Activated CD4-positive, alpha-beta memory T cell treated with anti-CD3 and anti-CD28 coated beads, Interleukin-2, amount 10 ng/mL, durations not matched to agents 7 days and 5 days (primary cell): ENCODE results near the gene ADM5. TPM values are rescaled to one million over a fixed set of nuclear protein-coding genes. Genes with fewer than 3 reads are reported as not detected.
A peak's percentile ranks its signal among the peaks of the same experiment; 100 is the strongest.

ENCODE experiments used
- CTCF ChIA-PET: fragments of 350-600 bp; sonication (Branson Sonifier 250); formaldehyde crosslinking; loops from one replicate; lab custom pipeline; 2021; ENCODE audit warnings: antibody characterized with exemption, inconsistent platforms; lab: Charles Lee
- POLR2A ChIA-PET: fragments of 350-600 bp; sonication (Branson Sonifier 250); formaldehyde crosslinking; loops from one replicate; lab custom pipeline; 2021; ENCODE audit warnings: antibody characterized with exemption; lab: Charles Lee
- DNase-seq: peaks from one replicate; pipeline ENCODE4 v3.0.0-alpha.2; 2020
- H3K27ac Mint-ChIP-seq: one replicate; pipeline ENCODE4 v1.8.0; 2021; ENCODE audit warnings: mild to moderate bottlenecking, mixed read lengths
- H3K27me3 Mint-ChIP-seq: one replicate; pipeline ENCODE4 v1.8.0; 2021; ENCODE audit warnings: mixed read lengths
- H3K36me3 Mint-ChIP-seq: one replicate; pipeline ENCODE4 v1.8.0; 2021; ENCODE audit warnings: low read depth, mixed read lengths
- H3K4me1 Mint-ChIP-seq: one replicate; pipeline ENCODE4 v1.8.0; 2021; ENCODE audit warnings: mixed read lengths
- H3K4me3 Mint-ChIP-seq: one replicate; pipeline ENCODE4 v1.8.0; 2021; ENCODE audit warnings: mild to moderate bottlenecking, mixed read lengths
- H3K9me3 Mint-ChIP-seq: one replicate; pipeline ENCODE4 v1.8.0; 2021; ENCODE audit warnings: mixed read lengths
- total RNA-seq, 2 experiments: library from RNA; stranded (reverse); gene quantifications; one replicate each; pipeline ENCODE4 v1.2.3, GENCODE V29; 2021

Gene ADM5
- total RNA-seq, 2 experiments from 2014 or later, result 2.6 to 2.9 TPM

DNA sequence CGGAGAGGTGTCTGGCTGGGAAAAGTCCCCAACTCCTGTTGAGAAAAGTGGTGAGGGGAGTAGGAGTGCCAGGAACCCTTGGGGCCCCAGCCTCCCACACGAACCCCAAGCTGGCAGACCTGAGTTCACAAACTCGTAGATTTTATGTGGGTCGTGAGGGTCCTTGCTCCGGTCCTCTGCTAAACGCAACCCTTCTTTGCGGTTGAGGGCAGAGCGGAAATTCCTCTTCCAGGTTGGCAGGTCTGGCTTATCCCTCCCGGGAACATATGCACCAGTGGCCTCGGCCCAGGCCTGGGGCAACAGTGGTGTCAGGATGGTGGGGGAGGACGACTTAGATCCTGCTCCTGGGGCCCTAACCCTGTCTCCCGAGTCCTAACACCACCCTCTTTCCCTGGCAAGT, 26.2 kb upstream of the ADM5 start:
- CTCF ChIA-PET, result interaction anchor here (0.9 to 2.7 kb wide), 5 partner anchors 8 to 54 kb away, joined by 3 to 26 read pairs (median 5); partner anchors contain the start of gene PRMT1
- Mint-ChIP-seq H3K4me1 (peaks cover 35% of the 10 kb centered on the region), H3K4me3 (peak overlapping the region; percentile 96), H3K27ac (peak overlapping the region; percentile 93), H3K9me3 (no peaks in the 10 kb centered on the region), H3K27me3 (no peaks in the 10 kb centered on the region), H3K36me3 (peaks cover 44% of the 10 kb centered on the region)
- DNase-seq, result no peak
- POLR2A ChIA-PET, result interaction anchor here (0.6 to 7.5 kb wide), 10 partner anchors 8 to 167 kb away, joined by 3 to 91 read pairs (median 4); partner anchors contain the start of genes PRMT1, RPS11, RRAS and SCAF1

DNA sequence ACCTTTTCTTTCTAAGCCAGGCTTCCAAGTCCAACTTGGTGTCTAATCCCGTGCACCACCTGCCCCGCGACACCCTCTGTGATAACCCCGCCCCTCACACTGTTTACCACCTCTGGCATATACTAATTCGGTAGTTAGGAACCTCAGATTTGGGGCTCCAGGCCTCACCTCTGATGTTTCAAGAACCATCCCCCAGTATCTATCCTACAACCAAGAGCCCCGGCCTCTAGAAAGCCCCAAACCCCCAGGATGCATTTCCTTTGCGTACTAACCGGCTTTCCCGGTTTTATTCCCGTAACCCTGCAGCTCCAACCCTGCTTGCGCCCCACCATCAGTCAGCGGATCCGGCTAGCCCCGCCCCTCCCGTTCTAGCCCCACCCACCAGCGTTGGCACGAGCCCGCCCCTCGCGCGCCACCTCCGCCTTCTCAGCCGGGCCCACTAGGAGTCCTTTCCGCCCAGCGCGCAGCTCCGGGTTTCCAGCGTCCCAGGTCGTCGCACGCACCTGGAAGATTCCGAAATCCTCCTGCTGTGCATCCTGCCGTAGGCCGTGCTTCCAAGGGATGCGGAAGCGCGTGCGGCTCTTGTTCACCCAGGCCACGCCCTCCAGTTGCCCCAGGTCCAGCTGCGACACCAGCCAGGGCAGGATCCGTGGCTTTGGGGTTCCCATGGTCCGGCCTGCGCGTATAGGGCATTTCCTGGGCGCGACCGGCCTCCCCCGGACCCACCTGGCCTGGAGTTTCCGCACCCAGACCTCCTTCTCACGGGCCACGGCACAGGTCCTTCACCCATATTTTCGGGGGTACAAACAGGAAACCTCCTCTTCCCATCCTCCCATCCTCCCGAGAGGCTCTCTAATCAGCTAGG, 25.0 kb upstream of the ADM5 start:
- Mint-ChIP-seq H3K27me3 (no peaks in the 10 kb centered on the region), H3K36me3 (peaks cover 44% of the 10 kb centered on the region)

DNA sequence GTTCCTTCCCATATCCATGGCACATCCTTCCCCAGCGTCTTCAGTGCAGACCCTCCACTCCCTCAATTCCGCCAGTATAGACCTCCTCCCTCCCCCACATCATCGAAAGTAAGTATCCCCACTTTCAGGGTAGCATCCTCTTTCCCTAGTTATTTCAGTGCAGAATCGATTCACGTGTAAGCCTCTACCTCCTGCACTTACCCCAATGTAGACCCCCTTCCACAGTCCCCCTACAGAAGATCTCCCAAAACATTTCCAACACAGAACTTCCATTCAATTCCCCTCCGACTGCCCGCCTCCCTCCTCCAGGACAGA, 24.4 kb upstream of the ADM5 start:
- Mint-ChIP-seq H3K4me3 (peak overlapping the region; percentile 96), H3K9me3 (no peaks in the 10 kb centered on the region), H3K36me3 (peaks cover 44% of the 10 kb centered on the region), H3K27me3 (no peaks in the 10 kb centered on the region), H3K27ac (peak overlapping the region; percentile 93), H3K4me1 (peaks cover 38% of the 10 kb centered on the region)
- POLR2A ChIA-PET, result interaction anchor here (0.6 to 7.5 kb wide), 17 partner anchors 8 to 273 kb away, joined by 3 to 91 read pairs (median 5); partner anchors contain the start of genes AKT1S1, NOSIP, PRMT1 and PRR12
- DNase-seq, result no peak
- CTCF ChIA-PET, result interaction anchor here (0.6 to 2.7 kb wide), 7 partner anchors 8 to 162 kb away, joined by 3 to 26 read pairs (median 6); partner anchors contain the start of genes PRMT1 and RRAS

More for the DNA sequence above, 25.0 kb upstream of the ADM5 start:
- ChIA-PET CTCF (interaction anchor here (0.6 to 2.7 kb wide), 10 partner anchors 8 to 161 kb away, joined by 3 to 26 read pairs (median 4); partner anchors contain the start of genes PRMT1 and RRAS), POLR2A (interaction anchor here (0.6 to 7.5 kb wide), 20 partner anchors 7 to 272 kb away, joined by 3 to 91 read pairs (median 4); partner anchors contain the start of genes AKT1S1, NOSIP, PRMT1 and PRRG2)
- H3K9me3 Mint-ChIP-seq, result no peaks in the 10 kb centered on the region
- peak; percentile 93 for DNase-seq
- peak overlapping the region; percentile 96 for H3K4me3 Mint-ChIP-seq
- peaks cover 35% of the 10 kb centered on the region for H3K4me1 Mint-ChIP-seq
- peak overlapping the region; percentile 93 for H3K27ac Mint-ChIP-seq

DNA sequence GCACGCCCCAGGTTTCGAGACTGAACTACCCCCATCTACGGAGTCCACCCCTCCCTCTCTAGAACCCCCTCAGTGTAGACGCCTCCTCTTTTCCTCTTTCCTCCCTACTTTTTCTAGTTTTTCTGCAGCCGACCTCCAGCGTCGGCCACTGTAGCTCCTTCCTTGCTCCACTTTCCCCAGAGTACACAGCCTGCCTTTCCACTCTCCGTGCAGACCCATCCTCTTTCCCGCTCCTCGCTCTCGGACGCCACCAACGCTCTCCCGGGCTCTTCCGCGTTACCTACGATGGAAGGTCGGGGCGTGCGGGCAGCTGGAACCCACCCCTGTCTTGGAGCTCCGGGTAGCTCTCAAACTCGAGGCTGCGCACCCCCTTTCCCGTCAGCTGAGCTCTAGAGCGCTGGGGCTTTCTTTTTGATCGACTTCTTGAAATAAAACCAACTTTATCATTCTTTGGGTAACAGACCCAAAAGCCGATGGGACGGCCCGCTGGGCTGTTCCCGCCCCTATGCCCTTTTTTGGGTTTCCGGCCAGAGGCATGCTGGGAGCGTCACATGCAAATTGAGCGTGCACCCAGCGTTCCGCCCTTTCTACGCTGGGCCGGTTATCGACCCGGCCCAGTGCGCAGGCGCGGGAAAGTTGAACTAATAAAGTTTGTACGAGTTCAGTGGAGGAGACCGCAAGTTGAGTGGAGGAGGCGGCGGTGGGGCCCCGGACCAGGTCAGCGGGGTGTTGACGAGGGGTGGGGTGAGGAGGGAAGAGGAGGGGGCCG, 23.9 kb upstream of the ADM5 start, which contains the start of the genes BCL2L12 and IRF3:
TSS of gene BCL2L12 (plus strand) at position 583 of the 769 bp plus-strand sequence. CDS start 760 bp downstream, outside the sequence.
TSS of gene IRF3 (minus strand) at position 507 of the 769 bp plus-strand sequence. CDS start 1,019 bp downstream, outside the sequence.
- POLR2A ChIA-PET, result interaction anchor here (0.6 to 7.5 kb wide), 14 partner anchors 8 to 274 kb away, joined by 3 to 91 read pairs (median 4); partner anchors contain the start of genes AKT1S1, NOSIP, PRMT1 and PRR12
- H3K4me1 Mint-ChIP-seq, result peaks cover 38% of the 10 kb centered on the region
- H3K36me3 Mint-ChIP-seq, result peaks cover 38% of the 10 kb centered on the region
- H3K9me3 Mint-ChIP-seq, result no peaks in the 10 kb centered on the region
- CTCF ChIA-PET, result interaction anchor here (0.7 to 2.7 kb wide), 3 partner anchors 11 to 96 kb away, joined by 3 to 26 read pairs (median 6); partner anchors contain the start of gene PRMT1
- H3K4me3 Mint-ChIP-seq, result peak within 1 kb of the TSS; percentile 96
- peak; percentile 99 for DNase-seq
- H3K27ac Mint-ChIP-seq, result peak within 1 kb of the TSS; percentile 93
- no peaks in the 10 kb centered on the region for H3K27me3 Mint-ChIP-seq

DNA sequence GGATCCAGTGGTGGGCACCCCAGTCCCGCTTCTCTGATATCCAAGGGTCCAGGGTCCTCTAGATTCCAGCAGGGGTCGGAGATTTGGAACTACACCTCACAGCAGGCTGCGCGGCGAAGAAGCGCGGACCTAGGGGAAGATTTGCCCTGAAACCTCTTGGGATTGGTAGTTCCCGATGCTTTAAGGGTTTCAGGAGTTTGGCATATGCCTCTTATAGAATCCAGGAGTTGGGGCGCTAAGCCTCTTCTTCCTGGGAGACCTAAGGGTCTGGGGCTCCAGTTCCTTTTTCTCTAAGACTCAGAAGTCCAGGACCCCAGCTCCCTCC, 23.3 kb upstream of the ADM5 start:
- no peaks in the 10 kb centered on the region for H3K27me3 Mint-ChIP-seq
- DNase-seq, result no peak
- H3K4me3 Mint-ChIP-seq, result peak overlapping the region; percentile 96
- peaks cover 38% of the 10 kb centered on the region for H3K4me1 Mint-ChIP-seq
- ChIA-PET POLR2A (interaction anchor here (1.1 to 7.5 kb wide), 8 partner anchors 9 to 178 kb away, joined by 3 to 91 read pairs (median 5); partner anchors contain the start of genes PRMT1, PRR12, RPL13A and RRAS), CTCF (interaction anchor here (2.0 to 2.7 kb wide), 2 partner anchors 10 to 97 kb away, joined by 6 to 26 read pairs; partner anchors contain the start of gene PRMT1)
- no peaks in the 10 kb centered on the region for H3K9me3 Mint-ChIP-seq
- H3K36me3 Mint-ChIP-seq, result peaks cover 37% of the 10 kb centered on the region
- H3K27ac Mint-ChIP-seq, result peak overlapping the region; percentile 93

DNA sequence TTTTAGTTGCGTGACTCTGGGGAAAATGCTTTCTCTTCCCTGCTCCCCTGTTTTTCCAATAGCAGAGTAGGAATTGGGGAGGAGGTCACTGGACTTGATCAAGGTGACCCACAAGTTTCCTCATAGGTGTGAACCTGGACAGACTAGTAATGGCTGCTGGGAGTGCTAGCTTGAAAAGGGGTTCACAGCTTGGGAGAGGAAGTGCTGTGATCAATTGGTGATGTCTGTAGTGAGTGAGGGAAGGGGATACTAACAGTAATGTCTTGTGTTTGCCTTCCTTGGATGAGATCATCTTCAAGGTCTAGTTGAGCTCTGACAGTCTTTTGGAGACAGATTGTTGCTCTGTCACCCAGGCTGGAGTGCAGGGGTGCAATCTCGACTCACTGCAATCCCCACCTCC, 21.9 kb upstream of the ADM5 start:
- DNase-seq, result no peak
- Mint-ChIP-seq H3K36me3 (peaks cover 43% of the 10 kb centered on the region), H3K4me1 (peaks cover 44% of the 10 kb centered on the region), H3K4me3 (peak overlapping the region; percentile 96), H3K9me3 (no peaks in the 10 kb centered on the region), H3K27me3 (no peaks in the 10 kb centered on the region), H3K27ac (peak overlapping the region; percentile 68)
- ChIA-PET POLR2A (interaction anchor here (6.1 to 7.5 kb wide), 2 partner anchors 10 to 25 kb away, joined by 73 to 91 read pairs; partner anchors contain the start of genes PRMT1, RRAS and SCAF1), CTCF (interaction anchor here (1.0 kb wide), 1 partner anchor 9 kb away, joined by 4 read pairs; no protein-coding TSS in a partner anchor)

DNA sequence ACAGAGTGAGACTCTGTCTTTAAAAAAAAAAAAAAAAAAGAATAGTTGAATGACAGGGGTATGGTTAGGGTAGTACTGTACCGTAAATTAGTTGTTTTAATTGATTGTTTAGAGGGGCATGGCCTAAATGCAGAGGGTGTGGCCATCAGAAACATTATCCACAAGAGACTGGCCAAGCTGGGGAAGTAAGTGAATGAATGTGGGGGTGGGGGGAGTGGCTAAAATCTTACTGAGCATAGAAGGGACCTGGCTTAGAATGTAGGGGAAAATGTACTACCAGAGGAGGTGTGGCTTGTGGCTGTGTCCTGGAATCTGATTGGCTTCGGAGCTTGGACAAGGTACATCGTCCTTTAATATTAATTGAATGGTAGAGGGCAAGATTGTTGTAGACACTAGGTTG, 19.9 kb upstream of the ADM5 start:
- DNase-seq, result no peak
- H3K9me3 Mint-ChIP-seq, result no peaks in the 10 kb centered on the region
- peaks cover 35% of the 10 kb centered on the region for H3K36me3 Mint-ChIP-seq
- CTCF ChIA-PET, result interaction anchor here (0.8 to 1.5 kb wide), 3 partner anchors 26 to 167 kb away, joined by 3 to 4 read pairs (median 3); no protein-coding TSS in a partner anchor
- no peak overlapping the region for H3K4me3 Mint-ChIP-seq
- H3K27ac Mint-ChIP-seq, result no peak overlapping the region
- H3K4me1 Mint-ChIP-seq, result peaks cover 32% of the 10 kb centered on the region
- POLR2A ChIA-PET, result interaction anchor here (1.3 kb wide), 1 partner anchor 23 kb away, joined by 3 read pairs; no protein-coding TSS in a partner anchor
- H3K27me3 Mint-ChIP-seq, result no peaks in the 10 kb centered on the region

DNA sequence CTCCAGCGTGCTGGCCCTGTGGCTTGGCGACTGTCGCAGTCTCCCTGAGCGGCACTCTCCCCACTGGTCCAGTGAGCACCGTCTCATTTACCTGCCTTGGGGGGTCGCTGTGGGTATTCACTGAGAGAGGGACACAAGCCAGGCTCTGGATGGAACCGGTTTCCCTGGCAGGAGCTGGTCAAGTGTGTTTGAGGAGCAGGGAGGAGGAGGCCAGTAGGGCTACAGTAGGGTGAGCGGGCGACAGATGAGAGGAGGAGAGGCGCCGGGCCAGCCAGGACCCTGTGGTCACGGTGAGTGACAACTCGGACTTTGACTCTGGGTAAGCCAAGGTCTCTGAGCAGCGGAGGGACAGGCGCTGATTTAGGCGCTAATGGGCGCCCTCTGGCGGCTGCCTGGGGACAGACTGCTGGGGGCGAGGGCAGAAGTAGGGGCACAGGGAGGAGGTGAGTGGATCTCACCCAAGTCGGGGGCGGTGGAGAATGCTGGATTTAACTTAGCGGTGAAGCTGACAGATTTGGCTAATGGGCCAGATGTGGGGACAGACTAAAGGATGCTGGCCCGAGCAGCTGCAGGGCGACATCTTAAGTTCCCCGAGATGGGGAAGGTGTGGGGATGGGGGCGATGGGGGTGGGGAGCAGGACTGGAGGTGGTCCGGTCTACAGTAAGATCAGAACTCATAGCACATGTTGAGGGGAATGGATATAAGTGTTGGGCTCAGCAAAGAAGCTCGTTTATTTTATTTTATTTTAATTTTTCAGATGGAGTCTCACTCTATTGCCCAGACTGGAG, 17.1 kb upstream of the ADM5 start:
- CTCF ChIA-PET, result interaction anchor here (0.5 to 9.1 kb wide), 22 partner anchors 8 to 220 kb away, joined by 3 to 90 read pairs (median 3); partner anchors contain the start of genes ADM5, NOSIP, PIH1D1 and RRAS
- Mint-ChIP-seq H3K4me3 (no peak overlapping the region), H3K9me3 (no peaks in the 10 kb centered on the region), H3K27ac (no peak overlapping the region), H3K4me1 (peaks cover 22% of the 10 kb centered on the region), H3K36me3 (peaks cover 22% of the 10 kb centered on the region), H3K27me3 (no peaks in the 10 kb centered on the region)
- DNase-seq, result peak; percentile 78
- POLR2A ChIA-PET, result interaction anchor here (0.8 to 2.6 kb wide), 3 partner anchors 29 to 79 kb away, joined by 4 to 6 read pairs (median 5); no protein-coding TSS in a partner anchor

DNA sequence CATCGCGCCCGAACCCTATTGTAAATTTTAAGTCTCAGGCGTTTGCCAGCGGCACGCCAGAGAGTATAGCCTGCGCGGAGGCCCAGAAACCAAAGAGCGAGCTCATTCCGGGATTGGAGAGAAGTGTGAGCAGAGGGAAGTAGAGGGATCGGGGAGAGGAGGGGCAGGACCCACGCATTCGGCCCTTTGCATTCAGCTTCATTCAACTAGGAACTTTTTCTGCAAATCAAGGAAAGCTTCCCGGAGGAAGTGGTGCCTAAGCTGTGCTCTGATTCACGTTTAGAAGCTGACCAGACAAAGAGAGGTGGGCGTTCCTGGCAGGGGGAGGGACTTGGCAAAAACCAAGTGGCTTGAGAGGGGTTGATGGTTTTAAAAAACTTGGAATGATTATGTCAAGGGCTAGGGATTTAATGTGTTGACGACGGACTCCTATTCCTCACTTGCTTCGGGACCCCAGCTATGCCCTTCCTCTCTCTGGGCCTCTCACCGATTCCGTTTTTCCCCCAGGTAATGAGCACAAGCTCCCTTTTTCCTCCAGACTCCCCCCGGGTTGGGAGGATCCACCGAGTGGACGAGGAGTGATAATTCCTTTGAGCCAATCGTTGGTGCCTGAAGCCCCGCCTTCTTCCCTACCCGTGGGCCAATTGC, 13.1 kb upstream of the ADM5 start:
- Mint-ChIP-seq H3K27ac (peak overlapping the region; percentile 89), H3K27me3 (no peaks in the 10 kb centered on the region), H3K4me1 (peaks cover 43% of the 10 kb centered on the region), H3K4me3 (peak overlapping the region; percentile 90), H3K36me3 (peaks cover 16% of the 10 kb centered on the region), H3K9me3 (no peaks in the 10 kb centered on the region)
- no peak for DNase-seq
- POLR2A ChIA-PET, result interaction anchor here (0.7 to 5.5 kb wide), 24 partner anchors 11 to 225 kb away, joined by 3 to 73 read pairs (median 5); partner anchors contain the start of genes AP2A1, BCL2L12, FLT3LG and FUZ
- CTCF ChIA-PET, result interaction anchor here (0.5 to 9.1 kb wide), 22 partner anchors 9 to 1024 kb away, joined by 3 to 90 read pairs (median 4); partner anchors contain the start of genes BCL2L12, FLT3LG, IRF3 and LIN7B

DNA sequence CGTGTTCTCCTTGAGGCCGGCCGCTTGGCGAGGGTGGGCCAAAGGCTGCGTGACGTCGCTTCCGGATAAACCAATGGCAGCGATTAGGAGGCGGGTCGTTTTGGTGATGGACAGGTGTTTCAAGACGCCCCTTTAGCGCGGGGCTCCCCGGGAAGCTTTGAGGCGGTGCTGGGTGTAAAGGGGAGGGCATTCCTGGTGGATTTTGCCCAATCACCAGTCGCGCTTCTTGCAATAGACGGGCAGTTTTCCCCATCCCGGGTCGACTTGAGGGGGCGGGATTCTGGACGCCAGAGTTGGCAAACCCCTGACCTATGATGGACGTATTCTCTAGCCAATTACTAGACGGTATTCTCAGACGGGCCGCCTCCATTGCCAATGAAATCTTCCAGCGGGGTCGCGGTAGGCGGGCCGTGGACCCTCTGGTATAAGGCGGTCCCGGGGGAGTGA, 12.6 kb upstream of the ADM5 start:
- Mint-ChIP-seq H3K27ac (peak overlapping the region; percentile 89), H3K9me3 (no peaks in the 10 kb centered on the region), H3K4me1 (peaks cover 43% of the 10 kb centered on the region), H3K27me3 (no peaks in the 10 kb centered on the region), H3K36me3 (peaks cover 17% of the 10 kb centered on the region), H3K4me3 (peak overlapping the region; percentile 90)
- peak; percentile 99 for DNase-seq
- ChIA-PET POLR2A (interaction anchor here (0.7 to 5.5 kb wide), 21 partner anchors 12 to 225 kb away, joined by 3 to 73 read pairs (median 5); partner anchors contain the start of genes AP2A1, BCL2L12, FLT3LG and IRF3), CTCF (interaction anchor here (0.5 to 9.1 kb wide), 17 partner anchors 9 to 1024 kb away, joined by 3 to 90 read pairs (median 4); partner anchors contain the start of genes AP2A1, BCL2L12, FLT3LG and IRF3)
